ENCODE data around the gene CDH26.

DNA sequence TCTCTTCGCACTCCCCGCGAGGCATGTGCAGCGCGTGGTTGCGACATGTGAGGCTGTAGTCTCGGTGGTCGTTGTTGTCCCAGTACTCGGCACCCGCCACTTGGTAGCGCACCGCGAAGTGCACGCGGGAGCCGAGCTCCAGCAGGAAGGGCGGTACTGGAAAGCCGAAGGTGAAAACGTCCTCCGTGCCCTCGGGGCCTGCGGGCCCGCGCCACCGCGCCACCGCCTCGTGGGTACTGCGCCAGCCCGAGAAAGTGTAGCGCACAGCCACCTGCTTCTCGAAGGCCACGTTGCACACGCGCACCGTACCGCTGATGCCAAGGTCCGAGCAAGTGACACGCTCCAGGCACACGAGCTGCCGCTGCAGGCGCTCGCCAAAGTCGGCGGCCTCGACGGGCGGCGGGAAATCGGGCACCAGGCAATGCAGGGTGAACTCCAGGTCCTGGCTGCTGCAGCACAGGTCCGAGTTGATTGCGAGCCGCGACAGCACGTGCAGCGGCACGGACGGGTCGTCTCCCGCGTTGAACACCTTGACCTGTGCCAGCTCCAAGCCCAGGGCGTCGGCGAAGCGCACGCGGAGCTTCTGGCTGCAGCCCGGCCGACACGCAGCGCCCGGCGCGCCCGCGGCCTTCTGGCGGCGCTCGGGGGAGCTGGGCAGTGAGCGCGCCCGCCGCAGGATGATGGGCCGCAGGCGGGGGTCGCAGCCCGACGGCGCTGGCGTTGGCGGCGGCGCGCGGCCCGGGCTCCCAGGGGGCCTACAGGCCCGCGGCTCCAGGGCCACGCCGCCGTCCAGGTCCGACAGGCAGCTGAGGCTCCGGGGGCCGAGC, 19.0 kb upstream of the CDH26 start:
- TF ChIP-seq, protein P1, sequence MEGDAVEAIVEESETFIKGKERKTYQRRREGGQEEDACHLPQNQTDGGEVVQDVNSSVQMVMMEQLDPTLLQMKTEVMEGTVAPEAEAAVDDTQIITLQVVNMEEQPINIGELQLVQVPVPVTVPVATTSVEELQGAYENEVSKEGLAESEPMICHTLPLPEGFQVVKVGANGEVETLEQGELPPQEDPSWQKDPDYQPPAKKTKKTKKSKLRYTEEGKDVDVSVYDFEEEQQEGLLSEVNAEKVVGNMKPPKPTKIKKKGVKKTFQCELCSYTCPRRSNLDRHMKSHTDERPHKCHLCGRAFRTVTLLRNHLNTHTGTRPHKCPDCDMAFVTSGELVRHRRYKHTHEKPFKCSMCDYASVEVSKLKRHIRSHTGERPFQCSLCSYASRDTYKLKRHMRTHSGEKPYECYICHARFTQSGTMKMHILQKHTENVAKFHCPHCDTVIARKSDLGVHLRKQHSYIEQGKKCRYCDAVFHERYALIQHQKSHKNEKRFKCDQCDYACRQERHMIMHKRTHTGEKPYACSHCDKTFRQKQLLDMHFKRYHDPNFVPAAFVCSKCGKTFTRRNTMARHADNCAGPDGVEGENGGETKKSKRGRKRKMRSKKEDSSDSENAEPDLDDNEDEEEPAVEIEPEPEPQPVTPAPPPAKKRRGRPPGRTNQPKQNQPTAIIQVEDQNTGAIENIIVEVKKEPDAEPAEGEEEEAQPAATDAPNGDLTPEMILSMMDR (IDR thresholded peaks at IDR 0.05): no peak
- TF ChIP-seq POLR2A (IDR thresholded peaks at IDR 0.05): no peak

Measured in uterus (tissue), 2 donors.